Hepatocyte (in vitro differentiated cells): ENCODE data around the gene RMI2.

Experiments used
- CTCF ChIP-seq: fragments of 200-600 bp; sonication (generic); IDR thresholded peaks from 2 replicates; pipeline ENCODE4 v1.5.1; 2016; ENCODE audit warnings: antibody characterized with exemption, mild to moderate bottlenecking; ENCODE audit not compliant: poor library complexity
- EZH2 ChIP-seq: fragments of 200-600 bp; sonication (generic); IDR thresholded peaks from 2 replicates; pipeline ENCODE4 v1.6.1; 2016; ENCODE audit warnings: antibody characterized with exemption, mild to moderate bottlenecking, borderline replicate concordance
- EZH2phosphoT487 ChIP-seq: fragments of 200-600 bp; sonication (generic); IDR thresholded peaks from one replicate; pipeline ENCODE4 v1.6.1; 2018; ENCODE audit warnings: antibody characterized with exemption, mild to moderate bottlenecking, low read depth, moderate library complexity; ENCODE audit not compliant: unreplicated experiment, severe bottlenecking

- TF ChIP-seq CTCF (no peak), EZH2phosphoT487 (no peak), EZH2 (no peak)
Observed at GRCh38 chr16:11316331-11317015, 28.8 kb upstream of the RMI2 start.
